Stimulated activated naive CD8-positive, alpha-beta T cell treated with anti-CD3 and anti-CD28 coated beads, Interleukin-15, Interleukin-2, amounts not matched to agents 100 ng/mL and 50 ng/mL, for 24 hours (primary cell): ENCODE data around the gene TBCCD1.
"Not testable (repeated sequence)": the region's sequence is repeated elsewhere in the genome, so short reads cannot be mapped to it uniquely, and the experiment has no call there.

Experiments used
- H3K27ac Mint-ChIP-seq: one replicate; pipeline ENCODE4 v1.8.0; 2021; ENCODE audit warnings: mild to moderate bottlenecking, mixed read lengths
- H3K27me3 Mint-ChIP-seq: one replicate; pipeline ENCODE4 v1.8.0; 2021; ENCODE audit warnings: mixed read lengths
- H3K36me3 Mint-ChIP-seq: one replicate; pipeline ENCODE4 v1.8.0; 2021; ENCODE audit warnings: low read depth, mixed read lengths
- H3K4me1 Mint-ChIP-seq: one replicate; pipeline ENCODE4 v1.8.0; 2021; ENCODE audit warnings: low read depth, mixed read lengths
- H3K4me3 Mint-ChIP-seq: one replicate; pipeline ENCODE4 v1.8.0; 2021; ENCODE audit warnings: mild to moderate bottlenecking, mixed read lengths
- H3K9me3 Mint-ChIP-seq: one replicate; pipeline ENCODE4 v1.8.0; 2021; ENCODE audit warnings: mixed read lengths

Gene TBCCD1

DNA sequence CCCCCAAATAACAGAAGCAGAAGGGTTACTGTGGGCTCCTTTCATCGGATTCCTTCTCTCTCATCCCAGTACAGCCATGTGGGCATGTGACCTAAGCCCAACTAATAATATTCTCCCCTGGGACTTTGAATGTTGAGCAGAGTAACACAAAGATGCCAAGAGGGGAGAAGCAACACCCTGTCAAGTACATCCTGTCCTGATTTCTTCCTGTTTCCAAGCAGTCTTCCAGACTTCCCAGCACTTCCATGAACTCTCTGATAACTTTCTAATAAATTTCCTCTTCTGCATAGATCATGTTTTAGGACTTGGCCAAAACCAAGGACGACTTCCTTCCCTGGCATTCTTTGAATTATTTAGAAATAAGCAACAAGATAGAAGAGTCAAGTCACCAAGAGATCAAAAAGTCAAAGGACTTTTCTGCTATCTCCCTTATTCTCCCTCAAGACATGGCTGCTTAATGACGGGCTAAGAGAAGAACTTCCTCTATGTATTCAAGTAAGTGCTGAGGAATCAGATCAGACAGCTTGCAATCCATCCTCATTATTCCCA is 60.9 kb downstream of the TBCCD1 start:
- H3K36me3 Mint-ChIP-seq: no peaks in the 10 kb centered on the region
- peaks cover 47% of the 10 kb centered on the region for H3K4me1 Mint-ChIP-seq
- no peak overlapping the region for H3K27ac Mint-ChIP-seq
- H3K9me3 Mint-ChIP-seq: no peaks in the 10 kb centered on the region
- H3K27me3 Mint-ChIP-seq: no peaks in the 10 kb centered on the region
- no peak overlapping the region for H3K4me3 Mint-ChIP-seq

DNA sequence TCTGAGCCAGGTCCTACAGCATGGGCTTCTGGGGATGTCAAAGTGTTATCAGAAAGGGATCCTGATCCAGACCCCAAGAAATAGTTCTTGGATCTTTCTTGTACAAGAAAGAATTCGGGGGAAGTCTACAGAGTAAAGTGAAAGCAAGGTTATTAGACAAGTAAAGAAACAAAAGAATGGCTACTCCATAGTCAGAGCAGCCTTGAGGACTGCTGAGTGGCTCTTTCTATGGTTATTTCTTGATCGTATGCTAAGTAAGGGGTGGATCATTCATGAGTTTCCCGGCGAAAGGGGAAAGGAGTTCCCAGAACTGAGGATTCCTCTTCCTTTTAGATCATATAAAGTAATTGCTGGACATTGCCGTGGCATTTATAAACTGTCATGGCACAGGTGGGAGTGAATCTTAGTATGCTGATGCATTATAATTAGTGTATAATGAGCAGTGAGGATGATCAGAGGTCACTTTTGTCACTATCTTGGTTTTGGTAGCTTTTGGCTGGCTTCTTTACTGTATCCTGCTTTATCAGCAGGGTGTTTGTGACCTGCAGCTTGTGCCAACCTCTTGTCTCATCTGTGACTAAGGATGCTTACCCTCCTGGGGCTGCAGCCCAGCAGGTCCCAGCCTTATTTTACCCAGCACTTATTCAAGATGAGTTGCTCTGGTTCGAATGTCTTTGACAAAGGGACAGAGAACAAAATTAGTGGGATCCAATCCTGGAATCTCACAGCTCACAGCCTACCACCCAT is 64.0 kb downstream of the TBCCD1 start:
- Mint-ChIP-seq H3K36me3 (no peaks in the 10 kb centered on the region), H3K9me3 (peaks cover 13% of the 10 kb centered on the region), H3K27me3 (no peaks in the 10 kb centered on the region), H3K4me3 (peak overlapping the region; percentile 6), H3K27ac (no peak overlapping the region), H3K4me1 (peaks cover 26% of the 10 kb centered on the region)

DNA sequence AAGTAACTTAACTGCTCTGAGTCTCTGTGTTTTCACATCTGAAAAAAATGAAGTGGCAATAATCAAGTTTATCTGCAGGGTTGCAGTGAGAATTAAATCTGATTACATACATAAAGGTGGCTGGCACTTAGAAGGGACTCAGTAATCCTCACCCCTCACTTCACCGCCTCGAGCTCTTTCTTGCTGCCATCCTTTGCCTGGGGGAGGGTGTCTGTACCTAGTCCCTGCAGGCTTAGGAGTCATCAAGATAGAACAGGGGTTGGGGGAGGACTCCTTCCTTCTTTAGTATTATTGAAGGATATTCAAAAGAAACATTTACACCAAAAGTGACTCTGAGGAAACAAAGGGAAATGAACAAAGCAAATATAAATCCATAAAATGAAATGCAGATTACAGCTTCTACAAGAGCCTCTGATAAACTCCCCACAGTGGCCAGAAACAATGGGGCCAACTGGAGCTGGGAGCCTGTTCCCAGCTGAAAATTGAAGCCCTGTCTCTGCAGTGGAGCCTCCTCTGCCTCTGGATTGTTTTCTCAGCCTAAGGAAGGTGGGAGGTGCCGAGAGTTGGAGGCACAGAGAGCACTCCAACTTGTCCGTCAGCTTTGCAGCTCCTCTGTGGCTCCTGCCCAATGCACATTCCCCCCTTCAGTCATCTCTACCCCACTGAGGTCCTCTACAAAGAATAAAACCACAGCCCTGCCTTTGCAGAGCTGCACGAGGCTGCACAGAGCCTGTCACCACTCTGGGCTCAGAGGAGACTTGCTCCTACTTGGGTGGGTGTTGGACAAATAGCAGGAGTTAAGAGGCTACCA is 64.8 kb downstream of the TBCCD1 start:
- no peaks in the 10 kb centered on the region for H3K27me3 Mint-ChIP-seq
- no peak overlapping the region for H3K27ac Mint-ChIP-seq
- peaks cover 13% of the 10 kb centered on the region for H3K9me3 Mint-ChIP-seq
- H3K36me3 Mint-ChIP-seq: no peaks in the 10 kb centered on the region
- H3K4me1 Mint-ChIP-seq: peaks cover 21% of the 10 kb centered on the region
- H3K4me3 Mint-ChIP-seq: peak overlapping the region; percentile 6

DNA sequence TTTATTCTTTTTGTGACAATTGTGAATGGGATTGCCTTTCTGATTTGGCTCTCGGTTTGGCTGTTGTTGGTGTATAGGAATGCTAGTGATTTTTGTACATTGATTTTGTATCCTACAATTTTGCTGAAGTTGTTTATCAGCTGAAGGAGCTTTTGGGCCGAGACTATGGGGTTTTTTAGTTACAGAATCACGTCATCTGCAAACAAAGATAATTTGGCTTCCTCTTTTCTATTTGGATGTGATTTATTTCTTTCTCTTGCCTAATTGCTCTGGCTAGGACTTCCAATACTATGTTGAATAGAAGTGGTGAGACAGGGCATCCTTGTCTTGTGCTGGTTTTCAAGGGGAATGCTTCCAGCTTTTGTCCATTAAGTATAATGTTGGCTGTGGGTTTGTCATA is 67.2 kb downstream of the TBCCD1 start:
- H3K36me3 Mint-ChIP-seq, H3K4me1 Mint-ChIP-seq, H3K27me3 Mint-ChIP-seq, H3K4me3 Mint-ChIP-seq, H3K27ac Mint-ChIP-seq: not testable (repeated sequence)
- peaks cover 13% of the 10 kb centered on the region for H3K9me3 Mint-ChIP-seq

DNA sequence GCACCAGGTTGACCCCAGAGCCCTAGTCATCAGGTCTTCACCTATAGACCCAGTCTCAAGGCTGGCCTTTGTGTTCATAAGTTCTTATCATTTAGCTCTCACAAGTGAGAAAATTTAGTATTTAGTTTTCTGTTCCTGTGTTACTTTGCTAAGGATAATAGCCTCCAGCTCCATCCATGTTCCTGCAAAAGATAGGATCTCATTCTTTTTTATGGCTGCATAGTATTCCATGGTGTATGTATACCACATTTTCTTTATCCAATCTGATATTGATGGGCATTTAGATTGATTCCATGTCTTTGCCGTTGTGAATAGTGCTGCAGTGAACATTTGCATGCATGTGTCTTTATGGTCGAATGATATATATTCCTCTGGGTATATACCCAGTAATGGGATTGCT is 69.1 kb downstream of the TBCCD1 start:
- H3K4me3 Mint-ChIP-seq, H3K27ac Mint-ChIP-seq, H3K36me3 Mint-ChIP-seq, H3K27me3 Mint-ChIP-seq, H3K4me1 Mint-ChIP-seq: not testable (repeated sequence)
- H3K9me3 Mint-ChIP-seq: peaks cover 13% of the 10 kb centered on the region

DNA sequence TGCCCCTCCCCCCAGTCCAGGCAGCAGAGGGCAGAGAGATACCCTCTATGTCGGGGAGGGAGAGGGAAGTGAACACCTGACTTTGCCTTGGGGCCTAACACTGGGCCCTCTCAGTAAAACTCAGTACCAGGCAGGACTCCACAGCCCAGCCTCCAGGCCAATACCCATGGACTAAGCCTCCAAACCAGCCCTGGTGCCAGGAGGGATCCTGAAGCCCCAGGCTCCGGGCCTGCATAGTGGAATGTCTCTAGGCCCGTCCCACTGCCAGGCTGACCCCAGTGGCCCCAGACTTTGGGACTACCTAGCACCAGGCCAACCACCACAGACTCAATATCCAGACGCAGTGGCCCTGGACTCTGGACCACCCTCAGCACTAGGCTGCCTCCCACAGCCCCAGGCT is 69.5 kb downstream of the TBCCD1 start:
- no peak overlapping the region for H3K27ac Mint-ChIP-seq
- peaks cover 1% of the 10 kb centered on the region for H3K4me1 Mint-ChIP-seq
- no peak overlapping the region for H3K4me3 Mint-ChIP-seq
- H3K9me3 Mint-ChIP-seq: peaks cover 13% of the 10 kb centered on the region
- H3K27me3 Mint-ChIP-seq: no peaks in the 10 kb centered on the region
- no peaks in the 10 kb centered on the region for H3K36me3 Mint-ChIP-seq

DNA sequence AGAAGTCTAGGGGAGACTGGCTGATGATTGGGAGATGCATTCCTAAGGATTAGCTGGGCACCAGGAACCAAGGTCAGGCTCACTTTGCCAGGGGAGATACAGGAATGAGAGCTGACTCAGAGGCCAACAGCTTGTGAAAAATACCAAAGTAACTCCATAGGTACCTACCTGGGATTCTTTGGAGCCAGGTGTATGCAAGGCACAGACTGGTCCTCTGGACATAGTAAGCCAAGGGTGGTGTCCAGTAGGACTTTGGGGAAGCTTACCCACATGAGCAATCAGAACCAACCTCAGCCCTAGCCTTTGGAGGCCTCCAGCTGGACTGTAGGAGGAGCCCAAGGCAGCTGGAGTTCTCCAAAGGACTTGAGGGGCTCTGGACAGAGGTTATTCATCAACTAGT is 70.5 kb downstream of the TBCCD1 start:
- no peaks in the 10 kb centered on the region for H3K4me1 Mint-ChIP-seq
- H3K27ac Mint-ChIP-seq: no peak overlapping the region

More for the DNA sequence above, 70.5 kb downstream of the TBCCD1 start:
- Mint-ChIP-seq H3K4me3 (no peak overlapping the region), H3K9me3 (peaks cover 13% of the 10 kb centered on the region), H3K27me3 (no peaks in the 10 kb centered on the region), H3K36me3 (no peaks in the 10 kb centered on the region)
